Measurements from ENCODE around the gene EHMT1. TPM values are rescaled to one million over a fixed set of nuclear protein-coding genes. Genes with fewer than 3 reads are reported as not detected.

Gene EHMT1
- total RNA-seq, 1 donor: 31.4 TPM

DNA sequence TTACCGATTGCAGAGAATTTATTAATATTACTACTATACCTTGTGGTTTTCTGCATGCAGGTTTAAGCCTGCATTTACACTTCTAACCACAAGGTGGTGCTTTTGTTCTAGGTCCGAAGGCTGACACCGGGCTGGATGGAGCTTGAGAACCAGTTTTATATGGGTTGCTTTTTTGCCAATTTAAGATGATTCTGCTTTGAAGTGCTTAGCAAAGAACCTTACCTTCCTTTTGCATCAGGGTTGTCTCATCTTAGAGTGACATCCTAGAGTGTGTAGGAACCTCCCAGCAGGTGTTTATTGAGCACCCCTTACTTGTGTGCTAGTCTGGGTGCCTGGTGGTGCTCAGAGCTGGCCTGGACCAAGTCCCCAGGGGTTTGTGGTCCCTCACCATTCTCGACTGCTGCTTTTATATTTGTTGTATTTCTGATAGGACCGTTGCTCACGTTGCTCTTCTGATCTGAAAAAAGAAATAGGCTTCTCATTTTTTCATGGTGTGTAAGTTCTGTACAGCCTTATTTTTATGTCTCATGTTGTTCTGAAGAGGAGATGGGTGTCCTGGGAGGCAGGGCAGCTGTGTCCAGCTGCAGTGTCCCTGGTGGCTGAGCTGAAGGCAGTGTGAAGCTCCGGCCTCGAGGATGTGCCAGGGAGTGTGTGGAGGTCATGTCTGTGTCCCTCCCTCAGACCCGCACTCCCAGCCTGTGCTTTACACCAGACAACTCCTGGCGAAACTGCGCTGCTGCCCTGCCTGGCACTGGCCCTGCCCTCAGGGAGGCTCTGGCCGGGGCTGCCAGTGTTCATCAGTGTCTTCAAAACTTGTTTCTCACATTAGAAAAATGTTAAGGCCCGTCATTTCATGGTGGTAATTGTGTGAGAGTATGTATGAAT, 54.3 kb downstream of the EHMT1 start:
- peak; percentile 92 for TF ChIP-seq CTCF (IDR thresholded peaks at IDR 0.05; ENCODE audit: insufficient read depth, low read length)
- DNase-seq (ENCODE audit: low read depth): peak; percentile 85
- H3K4me3 ChIP-seq (ENCODE audit: low read depth, low read length): no peak overlapping the region

- H3K4me3 ChIP-seq (ENCODE audit: low read depth, low read length): no peak overlapping the region
- TF ChIP-seq CTCF (IDR thresholded peaks at IDR 0.05; ENCODE audit: insufficient read depth, low read length): no peak
- peak; percentile 36 for DNase-seq (ENCODE audit: low read depth)
Measured at GRCh38 chr9:137673886-137674285, 55.1 kb downstream of the EHMT1 start.

DNA sequence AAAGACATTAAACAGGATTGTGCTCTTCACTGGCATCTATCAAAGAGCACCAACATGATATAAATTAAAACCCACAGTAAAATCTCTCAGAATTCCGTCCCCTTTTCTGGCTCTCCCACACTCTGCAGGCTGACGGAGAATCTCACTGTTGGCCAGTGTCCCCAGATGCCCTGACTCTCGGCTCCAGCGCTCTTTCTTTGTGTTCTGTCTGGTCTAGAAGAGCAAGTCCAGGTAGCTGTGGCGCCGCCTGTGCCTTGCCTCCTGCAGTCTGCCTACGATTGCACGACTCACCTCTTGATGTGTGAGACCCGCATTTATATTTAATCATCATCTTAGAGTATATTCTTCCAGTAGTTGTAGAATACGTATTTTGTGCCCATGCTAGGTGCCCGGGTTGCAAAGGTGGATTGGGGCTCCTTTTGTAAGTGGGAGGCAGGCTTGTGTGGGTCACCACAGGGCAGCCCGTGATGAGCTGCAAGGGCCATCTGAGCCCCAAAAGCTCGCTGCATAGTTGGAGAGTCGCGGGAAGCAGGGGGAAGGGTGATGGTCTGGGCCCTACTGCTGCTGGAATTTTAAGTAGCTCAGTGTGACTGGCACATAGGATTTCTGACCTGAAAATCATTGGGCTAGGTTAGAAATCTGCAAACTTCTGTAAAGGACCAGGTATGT, 55.6 kb downstream of the EHMT1 start:
- TF ChIP-seq CTCF (IDR thresholded peaks at IDR 0.05; ENCODE audit: insufficient read depth, low read length): no peak
- H3K4me3 ChIP-seq (ENCODE audit: low read depth, low read length): no peak overlapping the region
- no peak for DNase-seq (ENCODE audit: low read depth)

- no peak for TF ChIP-seq CTCF (IDR thresholded peaks at IDR 0.05; ENCODE audit: insufficient read depth, low read length)
- no peak for DNase-seq (ENCODE audit: low read depth)
- H3K4me3 ChIP-seq (ENCODE audit: low read depth, low read length): no peak overlapping the region
Measured at GRCh38 chr9:137674976-137675320, 56.1 kb downstream of the EHMT1 start.

GRCh38 chr9:137676998-137677397, 58.2 kb downstream of the EHMT1 start:
- no peak for DNase-seq (ENCODE audit: low read depth)
- no peak for TF ChIP-seq CTCF (IDR thresholded peaks at IDR 0.05; ENCODE audit: insufficient read depth, low read length)

DNA sequence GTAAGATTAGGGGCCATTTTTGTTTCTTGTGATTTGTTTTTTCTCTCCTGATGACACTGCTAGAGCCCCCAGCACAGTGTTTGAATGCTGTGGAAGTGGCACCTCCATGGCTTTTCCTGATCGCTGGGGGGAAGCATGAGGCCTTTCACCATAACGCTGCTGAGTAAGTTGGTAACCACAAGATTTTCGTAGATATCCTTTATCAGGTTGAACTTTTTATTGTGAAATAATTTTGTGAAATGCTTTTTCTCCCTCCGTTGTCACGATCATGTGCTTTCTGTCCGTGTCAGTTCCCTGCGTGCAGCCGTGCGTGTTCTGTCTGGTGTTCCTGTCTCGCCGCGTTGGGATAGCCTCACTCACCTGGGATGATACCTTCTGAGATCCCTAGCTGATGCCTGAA, 59.4 kb downstream of the EHMT1 start:
- no peak for TF ChIP-seq CTCF (IDR thresholded peaks at IDR 0.05; ENCODE audit: insufficient read depth, low read length)
- H3K4me3 ChIP-seq (ENCODE audit: low read depth, low read length): no peak overlapping the region
- DNase-seq (ENCODE audit: low read depth): no peak

More at GRCh38 chr9:137676998-137677397, 58.2 kb downstream of the EHMT1 start:
- H3K4me3 ChIP-seq (ENCODE audit: low read depth, low read length): no peak overlapping the region

Data from fibroblast of the aortic adventitia (primary cell).